HepG2 (cell line): Measurements from ENCODE around the gene UVSSA. TPM values are rescaled to one million over a fixed set of nuclear protein-coding genes. Genes with fewer than 3 reads are reported as not detected.
A peak's percentile ranks its signal among the peaks of the same experiment; 100 is the strongest.

Experiments used
- NCOR1 ChIP-seq: fragments of 200-600 bp; sonication (generic); IDR thresholded peaks from 2 replicates; pipeline ENCODE4 v1.7.0; 2017; ENCODE audit warnings: antibody characterized with exemption, low read length, borderline replicate concordance
- PLRG1 ChIP-seq: fragments of 450-650 bp; conservative IDR thresholded peaks from 2 replicates; pipeline ENCODE4 v1.6.1; 2016
- TBP ChIP-seq: sonication (generic); formaldehyde crosslinking; IDR thresholded peaks from 2 replicates; pipeline ENCODE4 v1.5.0; 2020; ENCODE audit warnings: missing genetic modification reagents
- TP53 ChIP-seq: sonication (generic); formaldehyde crosslinking; conservative IDR thresholded peaks from 2 replicates; pipeline ENCODE4 v1.4.0; 2020; ENCODE audit warnings: missing genetic modification reagents
- ZBTB3 ChIP-seq: sonication (generic); formaldehyde crosslinking; IDR thresholded peaks from 2 replicates; pipeline ENCODE4 v1.4.0; 2020; ENCODE audit warnings: low read depth, mild to moderate bottlenecking, moderate library complexity, missing genetic modification reagents, borderline replicate concordance
- ZC3H4 ChIP-seq: sonication (generic); formaldehyde crosslinking; IDR thresholded peaks from 2 replicates; pipeline ENCODE4 v1.4.0; 2020; ENCODE audit warnings: missing genetic modification reagents, borderline replicate concordance
- ZEB1 ChIP-seq: IDR thresholded peaks from 2 replicates; pipeline ENCODE4 v1.6.1; 2012; ENCODE audit warnings: mild to moderate bottlenecking, low read depth, inconsistent platforms; ENCODE audit not compliant: insufficient replicate concordance
- ZKSCAN1 ChIP-seq: fragments of 150-350 bp; IDR thresholded peaks from 2 replicates; pipeline ENCODE4 v1.6.1; 2014; ENCODE audit warnings: low read length
- ZNF12 ChIP-seq: sonication (generic); formaldehyde crosslinking; IDR thresholded peaks from 2 replicates; pipeline ENCODE4 v1.5.0; 2020; ENCODE audit warnings: missing genetic modification reagents
- ZNF33B ChIP-seq: sonication (generic); formaldehyde crosslinking; IDR thresholded peaks from 2 replicates; pipeline ENCODE4 v1.5.1; 2020; ENCODE audit warnings: mild to moderate bottlenecking, missing genetic modification reagents
- ZNF44 ChIP-seq: sonication (generic); formaldehyde crosslinking; IDR thresholded peaks from 2 replicates; pipeline ENCODE4 v1.5.1; 2020; ENCODE audit warnings: mild to moderate bottlenecking, missing genetic modification reagents
- polyA plus RNA-seq, 8 experiments: library from polyadenylated mRNA; depleted of rRNA in 3 of 8; stranded (reverse) in 7 of 8; unstranded in 1 of 8; fragments of >200 nt; fragmentation: Illumina TruSeq in 4 of 8; extraction: Trizol in 4 of 8; gene quantifications; 2 replicates each; pipeline versions ENCODE4 v1.2.1 to v1.2.3, GENCODE V29; 2011 to 2016; ENCODE audit warnings: low read depth in 4 of 8, missing spikeins in 1 of 8, mixed read lengths in 1 of 8; ENCODE audit not compliant: insufficient read depth in 1 of 8
- total RNA-seq, 5 experiments: library from RNA; depleted of rRNA; stranded (reverse); fragments of >200 nt; fragmentation: Illumina TruSeq; extraction: Trizol; gene quantifications; 2 replicates each; pipeline ENCODE4 v1.2.3, GENCODE V29; 2016; ENCODE audit warnings: low read depth in 1 of 5
- TF ChIP-seq, protein P1 (sequence below): sonication (generic); formaldehyde crosslinking; IDR thresholded peaks from 2 replicates; pipeline ENCODE4 v1.4.0; 2020; ENCODE audit warnings: missing genetic modification reagents, borderline replicate concordance
- TF ChIP-seq, protein P2 (sequence below): sonication (generic); formaldehyde crosslinking; IDR thresholded peaks from 2 replicates; pipeline ENCODE4 v1.4.0; 2020; ENCODE audit warnings: mild to moderate bottlenecking, missing genetic modification reagents
- TF ChIP-seq, protein P3 (sequence below): sonication (generic); formaldehyde crosslinking; IDR thresholded peaks from 2 replicates; pipeline ENCODE4 v1.4.0; 2020; ENCODE audit warnings: mild to moderate bottlenecking, missing genetic modification reagents
- TF ChIP-seq, protein P4 (sequence below): IDR thresholded peaks from 2 replicates; pipeline ENCODE4 v1.6.1; 2016; ENCODE audit warnings: control low read depth
- TF ChIP-seq, protein P5 (sequence below): sonication (generic); formaldehyde crosslinking; IDR thresholded peaks from 2 replicates; pipeline ENCODE4 v1.4.0; 2020; ENCODE audit warnings: missing genetic modification reagents
- TF ChIP-seq, protein P6 (sequence below): sonication (generic); formaldehyde crosslinking; IDR thresholded peaks from 2 replicates; pipeline ENCODE4 v1.5.0; 2020; ENCODE audit warnings: mild to moderate bottlenecking, missing genetic modification reagents, moderate library complexity

The UVSSA gene
- total and polyA plus RNA-seq, 2 of the 13 experiments (the other 11 are each of a cell fraction or from before 2014, with no cell fraction given), result 4.6 to 8.4 TPM

DNA sequence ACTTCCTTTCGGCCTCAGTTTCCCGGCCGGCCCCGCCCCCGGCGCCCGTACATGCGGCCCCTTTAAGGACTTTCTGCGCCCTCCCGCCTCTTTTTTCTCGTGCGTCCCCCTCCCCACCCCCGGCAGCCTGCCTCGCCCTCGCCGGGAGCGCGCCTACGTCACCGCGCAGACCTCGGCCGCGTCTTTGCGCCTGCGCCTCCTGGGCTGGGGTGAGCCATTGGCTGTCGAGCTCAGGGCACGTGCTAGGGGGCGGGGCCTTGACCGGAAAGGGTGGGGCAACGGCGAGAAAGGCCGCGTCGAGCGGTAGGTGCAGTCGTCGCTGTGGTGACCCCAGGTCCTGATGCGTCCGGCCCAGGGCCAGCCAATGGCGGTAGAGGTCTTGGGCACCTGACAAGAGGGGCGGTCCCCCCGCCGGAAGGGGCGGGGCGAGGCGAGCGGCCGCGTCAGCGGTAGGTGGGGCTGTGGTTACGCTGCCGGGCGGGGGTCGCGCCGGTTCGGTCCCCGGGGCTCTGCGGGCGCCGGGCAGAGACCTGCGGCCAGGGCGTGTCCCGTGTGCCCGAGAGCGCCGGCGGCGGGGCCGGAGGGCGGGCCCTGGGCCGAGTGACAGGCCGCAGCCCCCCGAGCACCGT lies at the start of gene UVSSA (continued):
- TF ChIP-seq, protein P1, sequence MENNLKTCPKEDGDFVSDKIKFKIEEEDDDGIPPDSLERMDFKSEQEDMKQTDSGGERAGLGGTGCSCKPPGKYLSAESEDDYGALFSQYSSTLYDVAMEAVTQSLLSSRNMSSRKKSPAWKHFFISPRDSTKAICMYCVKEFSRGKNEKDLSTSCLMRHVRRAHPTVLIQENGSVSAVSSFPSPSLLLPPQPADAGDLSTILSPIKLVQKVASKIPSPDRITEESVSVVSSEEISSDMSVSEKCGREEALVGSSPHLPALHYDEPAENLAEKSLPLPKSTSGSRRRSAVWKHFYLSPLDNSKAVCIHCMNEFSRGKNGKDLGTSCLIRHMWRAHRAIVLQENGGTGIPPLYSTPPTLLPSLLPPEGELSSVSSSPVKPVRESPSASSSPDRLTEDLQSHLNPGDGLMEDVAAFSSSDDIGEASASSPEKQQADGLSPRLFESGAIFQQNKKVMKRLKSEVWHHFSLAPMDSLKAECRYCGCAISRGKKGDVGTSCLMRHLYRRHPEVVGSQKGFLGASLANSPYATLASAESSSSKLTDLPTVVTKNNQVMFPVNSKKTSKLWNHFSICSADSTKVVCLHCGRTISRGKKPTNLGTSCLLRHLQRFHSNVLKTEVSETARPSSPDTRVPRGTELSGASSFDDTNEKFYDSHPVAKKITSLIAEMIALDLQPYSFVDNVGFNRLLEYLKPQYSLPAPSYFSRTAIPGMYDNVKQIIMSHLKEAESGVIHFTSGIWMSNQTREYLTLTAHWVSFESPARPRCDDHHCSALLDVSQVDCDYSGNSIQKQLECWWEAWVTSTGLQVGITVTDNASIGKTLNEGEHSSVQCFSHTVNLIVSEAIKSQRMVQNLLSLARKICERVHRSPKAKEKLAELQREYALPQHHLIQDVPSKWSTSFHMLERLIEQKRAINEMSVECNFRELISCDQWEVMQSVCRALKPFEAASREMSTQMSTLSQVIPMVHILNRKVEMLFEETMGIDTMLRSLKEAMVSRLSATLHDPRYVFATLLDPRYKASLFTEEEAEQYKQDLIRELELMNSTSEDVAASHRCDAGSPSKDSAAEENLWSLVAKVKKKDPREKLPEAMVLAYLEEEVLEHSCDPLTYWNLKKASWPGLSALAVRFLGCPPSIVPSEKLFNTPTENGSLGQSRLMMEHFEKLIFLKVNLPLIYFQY (CRISPR knock-in tag), result no peak
- no peak for TF ChIP-seq TBP
- TF ChIP-seq, protein P2, sequence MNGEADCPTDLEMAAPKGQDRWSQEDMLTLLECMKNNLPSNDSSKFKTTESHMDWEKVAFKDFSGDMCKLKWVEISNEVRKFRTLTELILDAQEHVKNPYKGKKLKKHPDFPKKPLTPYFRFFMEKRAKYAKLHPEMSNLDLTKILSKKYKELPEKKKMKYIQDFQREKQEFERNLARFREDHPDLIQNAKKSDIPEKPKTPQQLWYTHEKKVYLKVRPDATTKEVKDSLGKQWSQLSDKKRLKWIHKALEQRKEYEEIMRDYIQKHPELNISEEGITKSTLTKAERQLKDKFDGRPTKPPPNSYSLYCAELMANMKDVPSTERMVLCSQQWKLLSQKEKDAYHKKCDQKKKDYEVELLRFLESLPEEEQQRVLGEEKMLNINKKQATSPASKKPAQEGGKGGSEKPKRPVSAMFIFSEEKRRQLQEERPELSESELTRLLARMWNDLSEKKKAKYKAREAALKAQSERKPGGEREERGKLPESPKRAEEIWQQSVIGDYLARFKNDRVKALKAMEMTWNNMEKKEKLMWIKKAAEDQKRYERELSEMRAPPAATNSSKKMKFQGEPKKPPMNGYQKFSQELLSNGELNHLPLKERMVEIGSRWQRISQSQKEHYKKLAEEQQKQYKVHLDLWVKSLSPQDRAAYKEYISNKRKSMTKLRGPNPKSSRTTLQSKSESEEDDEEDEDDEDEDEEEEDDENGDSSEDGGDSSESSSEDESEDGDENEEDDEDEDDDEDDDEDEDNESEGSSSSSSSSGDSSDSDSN (CRISPR knock-in tag), result no peak
- no peak for TF ChIP-seq ZNF12
- TF ChIP-seq PLRG1, result no peak
- no peak for TF ChIP-seq TP53 (CRISPR knock-in tag)
- TF ChIP-seq, protein P3, sequence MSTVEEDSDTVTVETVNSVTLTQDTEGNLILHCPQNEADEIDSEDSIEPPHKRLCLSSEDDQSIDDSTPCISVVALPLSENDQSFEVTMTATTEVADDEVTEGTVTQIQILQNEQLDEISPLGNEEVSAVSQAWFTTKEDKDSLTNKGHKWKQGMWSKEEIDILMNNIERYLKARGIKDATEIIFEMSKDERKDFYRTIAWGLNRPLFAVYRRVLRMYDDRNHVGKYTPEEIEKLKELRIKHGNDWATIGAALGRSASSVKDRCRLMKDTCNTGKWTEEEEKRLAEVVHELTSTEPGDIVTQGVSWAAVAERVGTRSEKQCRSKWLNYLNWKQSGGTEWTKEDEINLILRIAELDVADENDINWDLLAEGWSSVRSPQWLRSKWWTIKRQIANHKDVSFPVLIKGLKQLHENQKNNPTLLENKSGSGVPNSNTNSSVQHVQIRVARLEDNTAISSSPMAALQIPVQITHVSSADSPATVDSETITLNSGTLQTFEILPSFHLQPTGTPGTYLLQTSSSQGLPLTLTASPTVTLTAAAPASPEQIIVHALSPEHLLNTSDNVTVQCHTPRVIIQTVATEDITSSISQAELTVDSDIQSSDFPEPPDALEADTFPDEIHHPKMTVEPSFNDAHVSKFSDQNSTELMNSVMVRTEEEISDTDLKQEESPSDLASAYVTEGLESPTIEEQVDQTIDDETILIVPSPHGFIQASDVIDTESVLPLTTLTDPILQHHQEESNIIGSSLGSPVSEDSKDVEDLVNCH (CRISPR knock-in tag), result no peak
- TF ChIP-seq, protein P4, sequence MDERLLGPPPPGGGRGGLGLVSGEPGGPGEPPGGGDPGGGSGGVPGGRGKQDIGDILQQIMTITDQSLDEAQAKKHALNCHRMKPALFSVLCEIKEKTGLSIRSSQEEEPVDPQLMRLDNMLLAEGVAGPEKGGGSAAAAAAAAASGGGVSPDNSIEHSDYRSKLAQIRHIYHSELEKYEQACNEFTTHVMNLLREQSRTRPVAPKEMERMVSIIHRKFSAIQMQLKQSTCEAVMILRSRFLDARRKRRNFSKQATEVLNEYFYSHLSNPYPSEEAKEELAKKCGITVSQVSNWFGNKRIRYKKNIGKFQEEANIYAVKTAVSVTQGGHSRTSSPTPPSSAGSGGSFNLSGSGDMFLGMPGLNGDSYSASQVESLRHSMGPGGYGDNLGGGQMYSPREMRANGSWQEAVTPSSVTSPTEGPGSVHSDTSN (CRISPR knock-in tag), result no peak
- TF ChIP-seq ZKSCAN1, result no peak
- no peak for TF ChIP-seq ZBTB3 (CRISPR knock-in tag)
- TF ChIP-seq, protein P5, sequence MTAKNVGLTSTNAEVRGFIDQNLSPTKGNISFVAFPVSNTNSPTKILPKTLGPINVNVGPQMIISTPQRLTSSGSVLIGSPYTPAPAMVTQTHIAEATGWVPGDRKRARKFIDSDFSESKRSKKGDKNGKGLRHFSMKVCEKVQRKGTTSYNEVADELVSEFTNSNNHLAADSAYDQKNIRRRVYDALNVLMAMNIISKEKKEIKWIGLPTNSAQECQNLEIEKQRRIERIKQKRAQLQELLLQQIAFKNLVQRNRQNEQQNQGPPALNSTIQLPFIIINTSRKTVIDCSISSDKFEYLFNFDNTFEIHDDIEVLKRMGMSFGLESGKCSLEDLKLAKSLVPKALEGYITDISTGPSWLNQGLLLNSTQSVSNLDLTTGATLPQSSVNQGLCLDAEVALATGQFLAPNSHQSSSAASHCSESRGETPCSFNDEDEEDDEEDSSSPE (CRISPR knock-in tag), result peak; percentile 78
- TF ChIP-seq, protein P6, sequence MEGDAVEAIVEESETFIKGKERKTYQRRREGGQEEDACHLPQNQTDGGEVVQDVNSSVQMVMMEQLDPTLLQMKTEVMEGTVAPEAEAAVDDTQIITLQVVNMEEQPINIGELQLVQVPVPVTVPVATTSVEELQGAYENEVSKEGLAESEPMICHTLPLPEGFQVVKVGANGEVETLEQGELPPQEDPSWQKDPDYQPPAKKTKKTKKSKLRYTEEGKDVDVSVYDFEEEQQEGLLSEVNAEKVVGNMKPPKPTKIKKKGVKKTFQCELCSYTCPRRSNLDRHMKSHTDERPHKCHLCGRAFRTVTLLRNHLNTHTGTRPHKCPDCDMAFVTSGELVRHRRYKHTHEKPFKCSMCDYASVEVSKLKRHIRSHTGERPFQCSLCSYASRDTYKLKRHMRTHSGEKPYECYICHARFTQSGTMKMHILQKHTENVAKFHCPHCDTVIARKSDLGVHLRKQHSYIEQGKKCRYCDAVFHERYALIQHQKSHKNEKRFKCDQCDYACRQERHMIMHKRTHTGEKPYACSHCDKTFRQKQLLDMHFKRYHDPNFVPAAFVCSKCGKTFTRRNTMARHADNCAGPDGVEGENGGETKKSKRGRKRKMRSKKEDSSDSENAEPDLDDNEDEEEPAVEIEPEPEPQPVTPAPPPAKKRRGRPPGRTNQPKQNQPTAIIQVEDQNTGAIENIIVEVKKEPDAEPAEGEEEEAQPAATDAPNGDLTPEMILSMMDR (CRISPR knock-in tag), result 0 out of 2 replicates have a peak, but pooled peaks have one; percentile 1
- no peak for TF ChIP-seq ZNF44 (CRISPR knock-in tag)
- no peak; the same call in 1 of the 2 replicates for TF ChIP-seq NCOR1
- TF ChIP-seq ZC3H4 (CRISPR knock-in tag), result no peak
- TF ChIP-seq ZNF33B (CRISPR knock-in tag), result no peak
- no peak for TF ChIP-seq ZEB1
